Measurements from ENCODE around the gene ANAPC7.
"Not testable (repeated sequence)": the region's sequence is repeated elsewhere in the genome, so short reads cannot be mapped to it uniquely, and the experiment has no call there.

The ANAPC7 gene

DNA sequence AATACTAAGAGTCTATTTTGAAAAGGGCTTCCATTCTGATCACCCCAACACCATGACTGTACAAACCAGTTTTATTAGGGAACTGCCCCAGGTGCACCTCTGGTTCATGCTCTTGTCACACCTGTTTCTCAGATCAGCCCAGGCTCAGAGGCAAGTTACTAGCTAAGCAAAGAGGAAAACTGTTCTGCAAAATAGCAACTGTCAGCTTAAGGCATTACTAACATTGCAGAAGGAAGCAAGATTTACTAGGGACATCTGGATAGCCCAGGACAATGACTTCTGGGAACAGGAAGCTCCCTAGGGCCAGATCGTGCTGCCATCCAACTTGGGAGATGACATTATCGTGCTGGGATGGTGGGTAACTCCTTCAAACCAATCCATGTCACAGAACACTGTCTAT, 30.1 kb downstream of the ANAPC7 start:
- DNase-seq = no peak

DNA sequence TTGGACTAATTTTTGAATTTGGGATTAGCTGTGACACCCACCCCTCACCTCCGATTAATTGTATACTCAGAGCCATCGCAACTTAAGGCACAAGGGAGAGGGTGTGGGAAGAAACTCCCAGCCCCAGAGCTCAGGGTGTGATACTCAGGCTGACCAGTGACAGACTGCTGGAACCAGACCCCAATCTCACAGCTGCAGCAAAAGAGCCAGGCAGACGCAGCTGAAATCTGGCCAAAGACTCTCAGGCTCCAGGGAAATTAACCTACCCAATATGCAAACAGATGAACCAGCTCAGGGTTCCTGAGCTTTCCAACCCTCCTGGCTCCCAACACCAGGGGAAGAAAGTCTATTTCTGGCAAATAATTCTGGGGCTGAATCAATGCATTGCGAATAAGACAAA, 30.5 kb downstream of the ANAPC7 start:
- no peak for DNase-seq

DNA sequence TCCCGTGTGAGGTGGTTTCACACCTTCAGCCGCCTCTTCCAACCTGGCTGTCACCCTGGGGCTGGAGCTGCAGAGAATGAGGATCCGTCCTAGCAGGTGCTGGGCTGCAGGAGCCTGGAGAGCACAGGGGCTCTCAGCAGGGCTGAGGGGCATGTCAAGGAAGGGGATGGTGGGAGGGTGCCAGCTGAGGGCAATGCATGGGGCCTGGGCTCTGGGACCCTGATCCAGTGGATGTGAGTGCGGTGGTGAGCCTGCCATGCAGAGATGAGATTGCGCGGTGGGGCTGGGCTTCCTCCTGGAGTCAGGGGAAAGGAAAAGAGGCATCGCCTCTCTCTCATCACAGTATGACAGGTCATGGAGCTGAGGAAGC, 31.5 kb downstream of the ANAPC7 start:
- DNase-seq = no peak

DNA sequence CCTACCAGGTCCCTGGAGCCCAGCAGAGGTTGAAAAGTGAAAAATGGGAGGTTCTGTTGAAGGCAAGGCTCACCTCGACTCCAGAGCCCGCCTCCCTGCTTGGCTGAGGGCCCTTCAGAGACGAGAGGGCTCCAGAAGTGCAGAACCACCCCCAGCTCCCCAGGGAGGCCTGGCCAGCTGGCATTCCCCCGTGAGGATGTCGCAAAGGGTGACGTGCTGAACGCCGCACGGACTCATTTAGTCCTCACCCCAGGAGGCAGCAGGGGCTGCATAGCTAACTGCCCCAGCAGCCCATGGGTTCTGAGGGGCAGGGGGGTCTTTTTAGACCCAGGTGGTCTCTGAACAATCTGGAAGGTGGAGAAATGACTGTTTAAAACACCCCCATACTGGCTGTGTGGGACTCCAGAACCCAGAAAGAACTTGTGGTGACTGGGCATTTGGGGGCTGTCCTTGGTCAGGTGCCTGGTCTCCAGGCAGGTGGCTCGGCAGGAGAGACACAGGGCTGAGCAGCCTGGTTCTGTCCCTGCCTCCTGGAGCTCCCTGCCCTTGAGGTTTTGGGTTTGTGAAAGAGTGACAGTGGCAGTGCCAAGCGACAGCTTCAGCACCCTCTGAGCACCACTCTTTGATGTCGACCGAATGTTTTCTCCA, 32.0 kb downstream of the ANAPC7 start:
- DNase-seq = no peak

DNA sequence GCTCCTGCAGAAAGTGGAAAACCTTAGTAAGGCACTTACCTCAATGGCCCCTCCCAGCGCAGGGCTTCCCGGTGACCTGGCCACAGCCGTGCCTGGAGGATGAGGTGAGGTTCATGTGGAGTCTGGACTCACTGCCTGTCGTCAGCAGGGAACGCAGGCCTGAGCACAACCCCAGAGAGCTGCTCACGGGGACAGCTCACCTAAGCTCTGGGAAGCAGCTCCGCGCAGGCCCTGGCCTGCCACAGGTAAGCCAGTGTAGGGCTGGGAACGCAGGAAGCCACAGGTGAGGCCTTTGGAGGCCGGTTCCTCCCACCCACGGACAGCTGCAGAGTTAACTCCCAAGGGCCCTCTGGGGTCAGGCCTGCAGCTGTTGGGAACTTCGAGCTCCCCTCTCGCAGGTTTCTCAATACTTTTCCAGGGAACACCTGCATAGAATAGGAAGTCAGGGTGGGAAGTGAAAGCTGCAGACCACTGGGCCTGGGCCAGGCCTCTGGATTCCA, 32.7 kb downstream of the ANAPC7 start:
- DNase-seq = no peak

DNA sequence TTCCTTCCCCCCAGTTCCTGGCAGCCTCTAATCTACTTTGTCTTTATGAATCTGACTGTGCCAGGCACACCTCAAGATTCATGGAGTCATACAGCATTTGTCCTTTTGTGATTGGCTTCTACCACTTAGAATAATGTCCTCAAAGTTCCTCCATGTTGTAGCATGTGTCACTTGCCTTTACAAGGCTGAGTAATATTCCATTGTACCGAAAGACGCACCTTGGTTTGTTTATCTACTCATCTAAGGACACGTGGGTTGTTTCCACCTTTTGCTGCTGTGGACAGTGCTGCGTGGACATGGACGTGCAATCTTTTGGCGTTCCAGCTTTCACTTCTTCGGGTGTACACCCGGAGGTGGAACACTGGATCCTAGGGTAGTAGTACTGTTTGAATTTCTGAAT, 33.5 kb downstream of the ANAPC7 start:
- no peak for DNase-seq

DNA sequence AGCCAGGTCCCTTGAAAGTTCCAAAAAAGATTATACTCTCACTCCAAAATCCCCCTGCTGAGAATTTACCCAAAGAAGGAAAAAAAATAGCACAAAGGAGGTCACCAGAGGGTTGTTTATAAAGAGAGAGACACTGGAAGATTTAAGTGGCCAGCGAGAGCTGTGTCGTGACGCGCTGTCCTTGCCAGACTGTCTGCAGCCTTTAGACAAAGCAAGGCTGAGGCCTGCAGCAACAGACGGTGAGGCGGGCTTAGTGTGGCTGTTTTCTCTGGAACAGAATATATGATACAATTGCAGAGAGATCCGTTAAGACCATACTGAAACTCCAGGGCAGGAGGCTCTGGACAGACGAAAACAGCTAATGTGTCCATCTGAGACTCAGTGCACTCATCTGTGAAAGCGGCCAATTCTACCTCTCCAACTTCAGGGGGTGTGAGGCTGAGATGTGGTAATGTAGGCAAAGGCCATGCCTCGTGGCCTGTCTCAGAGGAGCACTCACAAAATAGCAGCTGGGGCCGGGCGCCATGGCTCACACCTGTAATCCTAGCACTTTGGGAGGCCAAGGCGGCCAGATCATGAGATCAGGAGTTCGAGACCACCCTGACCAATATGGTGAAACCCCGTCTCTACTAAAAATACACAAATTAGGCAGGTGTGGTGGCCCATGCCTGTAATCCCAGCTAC, 36.2 kb downstream of the ANAPC7 start:
- no peak for DNase-seq

DNA sequence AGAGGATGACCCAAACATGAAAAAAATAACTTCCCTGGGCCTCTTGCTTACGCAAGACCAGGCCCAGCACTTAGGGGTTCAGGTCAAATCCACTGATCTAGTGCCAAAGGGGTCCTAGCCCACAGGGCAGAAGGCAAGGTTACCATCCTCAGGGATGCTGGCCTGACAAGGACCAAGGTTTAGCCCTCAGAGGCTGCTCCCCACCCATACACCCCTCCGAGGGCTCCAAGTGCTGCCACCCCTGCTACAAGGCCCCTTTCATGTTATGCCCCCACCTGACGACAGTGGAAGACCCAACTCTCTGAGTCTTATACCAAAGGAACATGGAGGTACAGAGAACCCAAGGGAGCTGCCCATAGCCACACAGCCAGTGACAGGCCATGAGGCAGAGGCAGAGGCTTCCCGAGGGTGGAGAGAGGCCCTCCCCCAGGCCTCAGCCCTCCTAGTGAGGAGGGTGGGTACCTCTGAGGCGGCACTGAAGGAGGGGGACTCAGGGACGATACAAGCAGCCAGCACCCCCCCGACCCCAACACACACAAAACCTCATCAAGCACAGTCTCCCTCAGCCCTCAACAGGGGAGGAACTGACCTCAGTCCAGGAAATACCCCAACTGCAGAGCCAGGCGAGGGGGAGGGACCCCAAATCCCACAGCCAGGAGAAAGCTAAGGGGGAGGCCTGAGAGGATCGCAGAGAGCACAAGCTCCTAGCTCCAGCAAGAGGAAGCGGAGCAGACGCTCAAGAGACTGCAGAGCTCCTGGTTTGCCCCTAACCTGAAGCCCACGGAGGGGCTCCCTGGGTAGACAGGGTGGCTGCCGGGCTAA, 37.0 kb downstream of the ANAPC7 start:
- DNase-seq = no peak

DNA sequence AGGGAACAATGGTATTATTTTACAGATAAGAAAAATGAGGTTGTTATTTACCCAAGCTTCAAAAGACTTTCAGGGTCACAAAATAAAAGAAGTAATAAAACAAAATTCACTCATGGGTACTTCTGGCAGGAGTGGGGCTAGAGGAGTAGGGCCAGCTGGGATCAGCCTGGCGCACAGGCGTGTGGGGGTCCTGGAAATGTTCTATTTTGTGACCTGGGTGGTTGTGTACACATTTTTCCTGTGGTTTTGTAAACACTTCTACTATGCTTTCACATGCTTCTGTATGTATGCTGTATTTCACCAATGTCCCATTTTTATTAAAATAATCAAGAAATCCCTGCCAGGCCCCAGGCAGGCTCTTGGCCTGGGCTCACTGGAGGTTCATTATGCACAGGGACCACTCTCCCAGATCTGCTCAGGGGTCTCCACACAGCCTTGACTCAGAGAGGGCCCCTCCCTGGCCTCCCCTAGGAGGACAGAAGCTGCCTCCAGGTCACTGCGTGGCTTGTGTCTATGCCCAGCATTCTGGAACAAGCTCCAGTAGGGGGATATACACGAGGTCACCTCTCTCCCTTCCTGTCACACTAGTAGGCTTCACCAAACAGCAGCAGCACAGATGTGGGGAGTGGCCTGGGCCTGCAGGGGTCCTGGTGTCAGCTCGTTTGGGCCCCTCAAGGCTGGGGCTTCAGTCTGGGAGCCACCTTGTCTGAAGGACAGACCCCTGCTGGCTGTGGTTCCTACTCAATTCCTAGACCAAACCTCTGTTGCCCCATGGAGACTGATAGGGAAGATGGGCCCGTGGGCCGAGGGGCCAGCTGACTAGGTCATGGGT, 37.8 kb downstream of the ANAPC7 start:
- DNase-seq = no peak

DNA sequence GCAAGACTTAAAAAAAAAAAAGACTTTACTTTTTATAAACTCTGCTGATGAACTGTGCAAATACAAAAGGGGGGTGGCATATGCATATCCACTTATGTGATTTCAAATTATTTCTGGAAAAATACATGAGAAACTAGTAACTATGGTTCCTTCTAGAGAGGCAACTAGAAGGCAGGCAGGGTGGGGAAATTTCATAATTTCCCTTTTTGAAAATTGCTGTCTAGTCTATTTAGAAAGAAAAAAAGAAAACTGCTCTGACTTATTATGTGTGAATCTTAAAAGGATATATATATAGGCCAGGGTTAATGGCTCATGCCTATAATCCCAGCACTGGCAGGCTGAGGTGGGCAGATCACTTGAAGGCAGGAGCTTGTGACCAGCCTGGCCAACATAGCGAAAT, 42.3 kb downstream of the ANAPC7 start:
- no peak for DNase-seq

DNA sequence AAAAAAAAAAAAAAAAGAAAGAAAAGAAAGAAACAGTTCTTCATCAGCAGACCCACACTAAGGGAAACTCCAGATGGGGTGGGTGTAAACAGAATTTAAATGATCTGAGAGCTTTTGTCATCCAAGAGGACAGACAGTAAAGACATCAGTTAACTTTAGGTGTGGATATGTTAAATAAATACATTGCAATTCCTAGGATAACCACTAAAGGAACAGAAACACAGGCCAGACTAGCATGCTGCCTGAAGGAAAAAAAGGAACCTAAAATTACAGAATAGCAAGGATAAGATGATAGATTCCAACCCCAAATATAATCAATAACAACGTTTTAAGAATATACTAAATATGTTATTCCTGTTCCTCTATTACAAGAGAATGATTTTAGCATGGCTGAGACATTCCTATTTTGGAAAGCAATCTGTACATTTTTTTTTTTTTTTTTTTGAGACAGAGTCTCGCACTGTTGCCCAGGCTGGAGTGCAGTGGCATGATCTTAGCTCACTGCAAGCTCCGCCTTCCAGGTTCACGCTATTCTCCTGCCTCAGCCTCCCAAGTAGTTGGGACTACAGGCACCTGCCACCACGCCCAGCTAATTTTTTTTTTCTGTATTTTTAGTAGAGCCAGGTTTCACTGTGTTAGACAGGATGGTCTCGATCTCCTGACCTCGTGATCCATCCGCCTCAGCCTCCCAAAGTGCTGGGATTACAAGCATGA, 45.0 kb downstream of the ANAPC7 start:
- not testable (repeated sequence) for DNase-seq

DNA sequence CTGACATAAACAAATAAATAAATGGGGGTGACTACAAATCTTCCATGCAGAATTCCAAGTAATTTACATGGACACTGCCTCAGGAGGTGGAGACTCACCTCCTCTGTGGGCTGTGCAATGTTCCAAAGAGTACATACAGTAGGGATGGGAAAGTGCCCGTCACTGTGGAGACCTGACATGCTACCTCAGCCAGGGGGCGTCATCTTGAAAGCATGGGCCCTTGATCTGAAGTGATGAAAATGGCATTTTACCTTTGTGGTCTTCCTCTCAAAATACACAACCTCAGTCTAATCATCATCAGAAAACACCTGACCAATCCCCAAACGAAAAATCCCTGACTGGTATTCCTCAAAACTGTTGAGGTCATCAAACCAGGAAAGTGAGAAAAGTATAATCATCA, 48.4 kb downstream of the ANAPC7 start:
- peak; percentile 4 for DNase-seq

DNA sequence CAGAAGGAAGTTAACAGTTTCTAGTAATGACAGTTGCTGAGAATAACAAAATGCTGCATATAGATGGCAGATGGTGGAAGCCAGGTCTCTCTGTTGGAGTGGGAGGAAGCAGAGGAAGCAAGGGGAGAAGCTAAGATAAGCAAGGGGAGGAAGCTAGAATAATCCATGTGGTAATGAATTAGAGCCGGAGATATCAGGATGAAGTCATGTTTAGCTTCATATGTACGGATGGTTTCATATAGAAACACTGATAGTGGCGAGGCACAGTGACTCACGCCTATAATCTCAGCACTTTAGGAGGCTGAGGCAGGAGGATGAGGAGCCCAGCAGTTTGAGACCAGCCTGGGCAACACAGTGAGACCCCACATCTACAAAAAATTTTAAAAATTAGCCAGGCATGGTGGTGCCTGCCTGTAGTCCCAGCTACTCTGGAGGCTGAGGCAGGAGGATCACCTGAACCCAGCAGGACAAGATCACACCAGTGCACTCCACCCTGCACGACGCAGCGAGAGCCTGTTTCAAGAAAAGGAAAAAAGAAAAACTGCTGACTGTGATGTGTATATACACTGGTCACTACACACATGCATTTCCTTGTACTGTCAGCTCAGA, 49.2 kb downstream of the ANAPC7 start:
- DNase-seq = no peak

DNA sequence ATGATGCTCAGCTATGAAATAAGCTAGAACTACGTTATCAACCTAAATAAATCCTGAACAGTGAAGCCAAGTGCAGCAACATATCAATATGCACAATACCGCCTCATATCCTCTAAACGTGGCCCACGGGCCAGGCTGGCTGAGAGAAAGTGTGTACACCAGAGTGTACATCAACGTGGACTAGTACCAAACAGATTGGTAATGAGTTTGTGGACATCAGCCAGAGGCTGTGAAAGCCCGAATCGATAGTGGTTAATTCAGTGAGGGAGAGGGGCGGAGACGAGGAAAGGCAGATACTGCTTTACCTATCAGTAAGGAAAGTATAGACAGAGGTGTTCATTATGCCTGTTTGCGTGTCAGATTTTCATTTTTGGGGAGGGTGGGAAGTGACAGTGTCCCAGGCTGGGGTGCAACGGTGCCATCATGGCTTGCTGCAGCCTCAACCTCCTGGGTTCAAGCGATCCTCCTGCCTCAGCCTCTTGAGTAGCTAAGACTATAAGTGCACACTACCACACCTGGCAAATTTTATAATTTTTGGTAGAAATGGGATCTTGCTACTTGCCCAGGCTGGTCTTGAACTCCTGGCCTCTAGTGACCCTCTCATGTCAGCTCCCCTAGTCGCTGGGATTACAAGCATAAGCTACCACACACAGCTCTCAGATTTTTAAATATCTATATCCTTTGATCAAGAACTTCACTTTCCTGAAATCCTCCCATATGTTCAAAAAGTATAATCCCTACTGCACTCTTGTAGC, 50.1 kb downstream of the ANAPC7 start:
- DNase-seq = no peak

DNA sequence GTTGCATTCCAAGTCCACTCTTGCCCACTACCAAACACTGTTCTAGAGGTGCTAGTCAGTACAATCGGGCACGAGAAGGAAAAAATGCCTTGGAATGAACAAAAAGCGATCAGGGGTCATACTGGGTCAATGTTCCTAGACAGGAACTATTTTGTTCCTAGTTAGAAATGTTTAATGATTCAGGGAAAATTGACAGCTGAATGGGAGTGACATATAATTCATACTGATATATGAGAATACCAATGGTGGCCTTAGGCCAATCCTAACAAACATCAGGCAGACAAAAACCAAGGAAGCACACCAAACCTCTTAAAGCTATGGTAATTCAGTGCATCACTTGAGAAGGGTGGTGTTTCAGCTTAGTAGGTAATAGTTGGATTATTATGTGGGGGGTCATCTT, 51.1 kb downstream of the ANAPC7 start:
- DNase-seq = no peak

DNA sequence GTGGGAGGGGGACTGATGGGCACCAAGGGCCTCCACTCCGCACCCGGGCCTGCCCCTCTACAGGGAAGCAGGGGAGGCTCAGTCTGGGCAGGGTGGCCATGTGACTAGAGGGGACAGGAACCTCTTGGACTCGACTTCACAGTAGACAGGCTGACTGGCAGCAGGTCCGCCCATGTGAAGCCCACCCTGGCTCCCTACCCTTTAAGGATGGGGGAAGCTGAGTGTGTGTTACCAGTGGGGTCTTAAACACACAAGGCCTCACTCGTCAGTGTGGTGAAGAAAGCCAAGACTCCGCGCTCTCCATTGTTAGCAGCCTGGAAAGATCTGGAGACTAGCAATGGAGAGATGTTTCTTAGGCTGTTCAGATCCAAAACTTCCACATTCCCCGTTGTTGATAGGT, 52.4 kb downstream of the ANAPC7 start:
- no peak for DNase-seq

DNA sequence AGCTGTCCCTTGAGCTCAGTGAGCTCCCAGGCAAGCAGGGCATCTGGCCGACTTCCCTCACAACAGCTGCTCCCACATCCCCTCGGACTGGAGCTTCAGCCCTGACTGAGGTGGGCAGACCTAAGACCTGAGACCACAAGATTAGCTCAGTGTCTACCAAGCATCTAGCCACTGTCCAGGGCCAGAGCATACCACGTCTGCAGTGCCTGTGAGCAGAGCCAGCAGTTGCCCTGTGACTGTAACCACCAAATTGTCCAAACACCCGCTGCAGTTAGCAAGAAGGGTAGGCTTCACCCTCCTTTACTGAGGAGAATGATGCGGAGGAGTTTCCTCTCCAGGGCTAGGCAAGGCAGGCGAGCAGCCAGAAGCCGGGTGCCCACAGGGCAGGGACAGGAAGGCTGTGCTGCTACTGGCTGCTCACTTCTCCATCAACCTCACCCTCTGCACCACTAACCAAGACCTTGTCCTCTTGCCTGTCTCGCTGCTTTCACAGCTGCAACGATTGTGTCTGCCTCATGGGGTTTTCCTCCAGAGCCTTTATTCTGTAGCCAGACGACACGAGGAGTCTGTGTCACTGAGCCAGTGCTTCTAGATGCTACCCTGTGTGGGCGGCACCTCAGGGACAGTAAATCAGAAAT, 53.9 kb downstream of the ANAPC7 start:
- no peak for DNase-seq

DNA sequence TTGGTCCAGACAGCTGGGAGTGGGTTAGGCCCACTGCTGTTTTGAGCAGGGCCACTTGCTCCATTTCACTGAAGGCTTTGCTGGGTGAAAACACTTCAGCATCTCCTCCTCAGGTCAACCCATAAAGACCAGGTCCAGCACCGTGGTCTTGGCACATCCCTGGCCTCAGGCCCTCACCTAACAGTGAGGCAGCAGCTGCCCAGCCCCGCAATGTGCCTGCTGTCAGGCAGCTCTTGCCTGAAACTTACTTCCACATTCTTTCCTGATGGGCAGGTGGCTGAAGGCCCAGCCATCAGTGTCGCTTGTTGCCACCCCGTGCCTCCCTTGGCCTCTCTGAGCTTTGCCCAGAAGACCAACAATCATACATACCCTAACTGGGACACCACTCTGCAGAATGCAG, 54.4 kb downstream of the ANAPC7 start:
- DNase-seq = no peak

DNA sequence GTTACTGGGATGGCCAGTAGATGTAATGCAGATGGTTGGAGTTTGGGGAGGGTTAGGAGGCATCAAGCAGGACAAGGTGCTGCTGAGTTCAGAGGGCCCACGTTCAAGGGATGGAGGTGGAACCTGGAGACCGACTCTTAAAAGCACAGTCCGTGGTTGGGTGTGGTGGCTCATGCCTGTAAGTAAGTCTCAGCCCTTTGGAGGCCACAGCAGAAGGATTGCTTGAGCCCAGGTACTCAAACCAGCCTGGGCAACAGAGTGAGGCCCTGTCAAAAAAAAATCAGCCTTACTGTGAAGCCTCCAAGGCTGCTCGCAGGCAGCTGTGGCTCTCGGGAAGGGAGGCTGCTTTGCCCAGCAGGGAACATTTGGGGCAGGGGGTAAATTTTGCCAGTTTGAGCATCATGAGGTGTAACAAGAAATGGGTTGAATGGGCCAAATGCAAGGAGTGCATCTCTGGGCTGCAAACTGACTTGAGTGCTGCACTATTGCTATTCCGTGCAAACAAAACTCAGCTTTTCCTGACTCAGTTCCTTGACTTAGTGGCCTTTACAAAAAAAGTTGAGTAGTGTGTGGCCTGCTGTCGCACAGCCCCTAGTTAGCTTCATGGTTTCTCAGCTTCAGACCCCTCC, 55.0 kb downstream of the ANAPC7 start:
- no peak for DNase-seq

DNA sequence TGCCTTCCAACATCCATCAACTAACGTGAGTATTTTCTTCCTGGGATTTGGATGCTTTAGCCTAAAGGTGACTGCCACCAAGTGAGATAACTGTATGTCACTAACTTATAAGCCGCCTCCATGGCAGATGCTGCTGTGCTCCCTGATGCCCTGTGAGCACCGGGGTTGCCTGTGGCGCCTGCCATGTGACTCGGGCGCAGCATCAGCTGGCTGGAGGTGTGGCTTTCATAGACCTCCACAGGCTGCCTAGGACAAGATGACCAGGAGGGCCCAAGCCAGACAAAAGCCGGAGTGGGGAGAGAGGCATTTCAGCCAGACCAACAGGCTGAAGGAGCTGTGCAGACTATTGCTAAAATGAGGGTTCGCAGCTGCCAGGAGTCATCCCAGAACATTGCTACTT, 55.7 kb downstream of the ANAPC7 start:
- no peak for DNase-seq

Data from NCI-H1048 (cell line).